Karpas-422 (cell line): ENCODE results near the gene SH3TC1. TPM values are rescaled to one million over a fixed set of nuclear protein-coding genes. Genes with fewer than 3 reads are reported as not detected.
A peak's percentile ranks its signal among the peaks of the same experiment; 100 is the strongest.

ENCODE experiments used
- DNase-seq: peaks from one replicate; pipeline ENCODE4 v3.0.0-alpha.2; 2015
- H2AFZ ChIP-seq: fragments of 200-600 bp; sonication (generic); 2 replicates; pipeline ENCODE4 v1.6.1; 2014; ENCODE audit warnings: antibody characterized with exemption, low read length, mixed read lengths
- H3K27ac ChIP-seq: fragments of 200-600 bp; sonication (generic); 2 replicates; pipeline ENCODE4 v1.5.1; 2014; ENCODE audit warnings: mild to moderate bottlenecking, low read length, moderate library complexity
- H3K27me3 ChIP-seq: fragments of 200-600 bp; sonication (generic); 2 replicates; pipeline ENCODE4 v1.6.1; 2014; ENCODE audit warnings: low read length, mixed read lengths
- H3K36me3 ChIP-seq: fragments of 200-600 bp; sonication (generic); 2 replicates; pipeline ENCODE4 v1.6.1; 2014; ENCODE audit warnings: low read length, mixed read lengths; ENCODE audit not compliant: insufficient read depth
- H3K4me1 ChIP-seq: fragments of 200-600 bp; sonication (generic); 2 replicates; pipeline ENCODE4 v1.6.1; 2014; ENCODE audit warnings: mild to moderate bottlenecking, low read length, mixed read lengths
- H3K4me2 ChIP-seq: fragments of 200-600 bp; sonication (generic); 2 replicates; pipeline ENCODE4 v1.6.1; 2014; ENCODE audit warnings: low read length, low read depth, mild to moderate bottlenecking; ENCODE audit not compliant: poor library complexity, severe bottlenecking
- H3K4me3 ChIP-seq: fragments of 200-600 bp; sonication (generic); 2 replicates; pipeline ENCODE4 v1.5.1; 2014; ENCODE audit warnings: mild to moderate bottlenecking, antibody characterized with exemption, low read length, mixed read lengths
- H3K79me2 ChIP-seq: fragments of 200-600 bp; sonication (generic); 2 replicates; pipeline ENCODE4 v1.6.1; 2014; ENCODE audit warnings: mild to moderate bottlenecking, low read length, mixed read lengths
- H3K9ac ChIP-seq: fragments of 200-600 bp; sonication (generic); 2 replicates; pipeline ENCODE4 v1.6.0; 2014; ENCODE audit warnings: low read length
- H3K9me2 ChIP-seq: fragments of 200-600 bp; sonication (generic), shearing (Covaris generic); replicated peaks from 2 replicates; pipeline ENCODE4 v1.6.0; 2014; ENCODE audit warnings: mild to moderate bottlenecking, low read length, moderate library complexity; ENCODE audit not compliant: insufficient read depth
- H3K9me3 ChIP-seq: fragments of 300-700, 200-600 bp; sonication (generic); 2 replicates; pipeline ENCODE4 v1.6.1; 2014; ENCODE audit warnings: low read length, mixed read lengths
- H4K20me1 ChIP-seq: fragments of 200-600 bp; sonication (generic); 2 replicates; pipeline ENCODE4 v1.6.1; 2014; ENCODE audit warnings: mild to moderate bottlenecking, antibody characterized with exemption, low read length, low read depth; ENCODE audit not compliant: insufficient read depth
- total RNA-seq: library from RNA; depleted of rRNA; stranded (reverse); fragments of >200 nt; shearing (Covaris generic); gene quantifications from 2 replicates; pipeline ENCODE4 v1.2.3, GENCODE V29; 2014; ENCODE audit warnings: low replicate concordance

The SH3TC1 gene
- total RNA-seq, 1 experiment from 2014 or later, result 6.9 TPM

- no peaks in the 10 kb centered on the region for H3K36me3 ChIP-seq
- no peaks in the 10 kb centered on the region for H3K79me2 ChIP-seq
- no peak overlapping the region for H2AFZ ChIP-seq
- H3K9ac ChIP-seq, result no peak overlapping the region
- DNase-seq, result no peak
- H3K4me2 ChIP-seq, result no peak overlapping the region
- no peak overlapping the region for H3K4me3 ChIP-seq
- peaks cover 30% of the 10 kb centered on the region for H3K4me1 ChIP-seq
- no peaks in the 10 kb centered on the region for H3K27me3 ChIP-seq
- H3K27ac ChIP-seq, result no peak overlapping the region
- no peaks in the 10 kb centered on the region for H3K9me2 ChIP-seq
- H4K20me1 ChIP-seq, result no peaks in the 10 kb centered on the region
- H3K9me3 ChIP-seq, result no peaks in the 10 kb centered on the region
Measured at GRCh38 chr4:8195841-8196458, 3.1 kb upstream of the SH3TC1 start.

- H4K20me1 ChIP-seq, result no peaks in the 10 kb centered on the region
- peaks cover 39% of the 10 kb centered on the region for H3K4me1 ChIP-seq
- no peak overlapping the region for H3K27ac ChIP-seq
- no peak overlapping the region for H2AFZ ChIP-seq
- H3K27me3 ChIP-seq, result no peaks in the 10 kb centered on the region
- H3K79me2 ChIP-seq, result no peaks in the 10 kb centered on the region
- DNase-seq, result no peak
- no peaks in the 10 kb centered on the region for H3K9me3 ChIP-seq
- no peaks in the 10 kb centered on the region for H3K36me3 ChIP-seq
- no peak overlapping the region for H3K4me3 ChIP-seq
- no peak overlapping the region for H3K9ac ChIP-seq
- H3K9me2 ChIP-seq, result no peaks in the 10 kb centered on the region
- H3K4me2 ChIP-seq, result no peak overlapping the region
Measured at GRCh38 chr4:8197521-8197920, 1.6 kb upstream of the SH3TC1 start.

- H3K36me3 ChIP-seq, result no peaks in the 10 kb centered on the region
- H3K4me3 ChIP-seq, result no peak overlapping the region
- no peaks in the 10 kb centered on the region for H3K79me2 ChIP-seq
- peaks cover 36% of the 10 kb centered on the region for H3K4me1 ChIP-seq
- no peaks in the 10 kb centered on the region for H4K20me1 ChIP-seq
- H3K9me3 ChIP-seq, result no peaks in the 10 kb centered on the region
- no peak overlapping the region for H3K27ac ChIP-seq
- no peaks in the 10 kb centered on the region for H3K9me2 ChIP-seq
- H3K9ac ChIP-seq, result no peak overlapping the region
- H2AFZ ChIP-seq, result no peak overlapping the region
- H3K4me2 ChIP-seq, result peak overlapping the region; percentile 68
- no peak for DNase-seq
- no peaks in the 10 kb centered on the region for H3K27me3 ChIP-seq
Measured at GRCh38 chr4:8198206-8198905, 734 bp upstream of the SH3TC1 start.

- H3K79me2 ChIP-seq, result no peaks in the 10 kb centered on the region
- H3K4me1 ChIP-seq, result peaks cover 36% of the 10 kb centered on the region
Measured at GRCh38 chr4:8199594-8200301, 658 bp downstream of the SH3TC1 start.

GRCh38 chr4:8200302-8200975, 1.3 kb downstream of the SH3TC1 start:
- DNase-seq, result no peak
- Histone ChIP-seq H3K27me3 (no peaks in the 10 kb centered on the region), H3K4me1 (peaks cover 36% of the 10 kb centered on the region), H3K4me3 (no peak overlapping the region), H3K9me2 (no peaks in the 10 kb centered on the region), H3K79me2 (no peaks in the 10 kb centered on the region), H3K4me2 (no peak overlapping the region), H3K9ac (no peak overlapping the region), H2AFZ (no peak overlapping the region), H3K36me3 (no peaks in the 10 kb centered on the region), H4K20me1 (no peaks in the 10 kb centered on the region), H3K27ac (no peak overlapping the region), H3K9me3 (no peaks in the 10 kb centered on the region)

More at GRCh38 chr4:8199594-8200301, 658 bp downstream of the SH3TC1 start:
- DNase-seq, result no peak
- Histone ChIP-seq H2AFZ (peak overlapping the region; percentile 5; the same call in 1 of the 2 replicates), H3K9me3 (no peaks in the 10 kb centered on the region), H3K9ac (peak overlapping the region; percentile 63), H3K27me3 (no peaks in the 10 kb centered on the region), H3K27ac (no peak overlapping the region), H3K4me2 (peak overlapping the region; percentile 68), H3K4me3 (peak overlapping the region; percentile 61), H3K9me2 (no peaks in the 10 kb centered on the region), H3K36me3 (no peaks in the 10 kb centered on the region), H4K20me1 (no peaks in the 10 kb centered on the region)

GRCh38 chr4:8201321-8201781, 2.3 kb downstream of the SH3TC1 start:
- Histone ChIP-seq H3K9ac (no peak overlapping the region), H3K4me1 (peaks cover 36% of the 10 kb centered on the region), H3K9me3 (no peaks in the 10 kb centered on the region), H3K79me2 (no peaks in the 10 kb centered on the region), H2AFZ (no peak overlapping the region), H4K20me1 (no peaks in the 10 kb centered on the region), H3K9me2 (no peaks in the 10 kb centered on the region), H3K27ac (no peak overlapping the region), H3K4me3 (no peak overlapping the region), H3K36me3 (no peaks in the 10 kb centered on the region), H3K4me2 (no peak overlapping the region), H3K27me3 (no peaks in the 10 kb centered on the region)
- no peak for DNase-seq

- Histone ChIP-seq H3K36me3 (no peaks in the 10 kb centered on the region), H3K9me3 (no peaks in the 10 kb centered on the region), H3K27ac (no peak overlapping the region), H3K4me2 (no peak overlapping the region), H3K9ac (no peak overlapping the region), H3K4me1 (peaks cover 36% of the 10 kb centered on the region), H3K4me3 (no peak overlapping the region), H3K79me2 (no peaks in the 10 kb centered on the region), H2AFZ (no peak overlapping the region), H3K27me3 (no peaks in the 10 kb centered on the region), H3K9me2 (no peaks in the 10 kb centered on the region), H4K20me1 (no peaks in the 10 kb centered on the region)
- DNase-seq, result no peak
Measured at GRCh38 chr4:8202108-8203051, 3.3 kb downstream of the SH3TC1 start.
